22Rv1 (cell line): Measurements from ENCODE around the gene IQCM.

Source experiments
- H3K27ac ChIP-seq: fragments of 450-650 bp; 2 replicates; pipeline ENCODE4 v1.5.1; 2017
- ZFX ChIP-seq: fragments of 450-650 bp; IDR thresholded peaks from 2 replicates; pipeline ENCODE4 v1.6.1; 2017; ENCODE audit warnings: antibody characterized with exemption, borderline replicate concordance
- TF ChIP-seq, protein P1 (sequence below): fragments of 450-650 bp; IDR thresholded peaks from 2 replicates; pipeline ENCODE4 v1.5.1; 2017; ENCODE audit warnings: mild to moderate bottlenecking

IQCM gene

GRCh38 chr4:149747646-149748045 lies 68.0 kb downstream of the IQCM start:
- TF ChIP-seq, protein P1, sequence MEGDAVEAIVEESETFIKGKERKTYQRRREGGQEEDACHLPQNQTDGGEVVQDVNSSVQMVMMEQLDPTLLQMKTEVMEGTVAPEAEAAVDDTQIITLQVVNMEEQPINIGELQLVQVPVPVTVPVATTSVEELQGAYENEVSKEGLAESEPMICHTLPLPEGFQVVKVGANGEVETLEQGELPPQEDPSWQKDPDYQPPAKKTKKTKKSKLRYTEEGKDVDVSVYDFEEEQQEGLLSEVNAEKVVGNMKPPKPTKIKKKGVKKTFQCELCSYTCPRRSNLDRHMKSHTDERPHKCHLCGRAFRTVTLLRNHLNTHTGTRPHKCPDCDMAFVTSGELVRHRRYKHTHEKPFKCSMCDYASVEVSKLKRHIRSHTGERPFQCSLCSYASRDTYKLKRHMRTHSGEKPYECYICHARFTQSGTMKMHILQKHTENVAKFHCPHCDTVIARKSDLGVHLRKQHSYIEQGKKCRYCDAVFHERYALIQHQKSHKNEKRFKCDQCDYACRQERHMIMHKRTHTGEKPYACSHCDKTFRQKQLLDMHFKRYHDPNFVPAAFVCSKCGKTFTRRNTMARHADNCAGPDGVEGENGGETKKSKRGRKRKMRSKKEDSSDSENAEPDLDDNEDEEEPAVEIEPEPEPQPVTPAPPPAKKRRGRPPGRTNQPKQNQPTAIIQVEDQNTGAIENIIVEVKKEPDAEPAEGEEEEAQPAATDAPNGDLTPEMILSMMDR, result no peak
- TF ChIP-seq ZFX, result no peak
- H3K27ac ChIP-seq, result no peak overlapping the region

DNA sequence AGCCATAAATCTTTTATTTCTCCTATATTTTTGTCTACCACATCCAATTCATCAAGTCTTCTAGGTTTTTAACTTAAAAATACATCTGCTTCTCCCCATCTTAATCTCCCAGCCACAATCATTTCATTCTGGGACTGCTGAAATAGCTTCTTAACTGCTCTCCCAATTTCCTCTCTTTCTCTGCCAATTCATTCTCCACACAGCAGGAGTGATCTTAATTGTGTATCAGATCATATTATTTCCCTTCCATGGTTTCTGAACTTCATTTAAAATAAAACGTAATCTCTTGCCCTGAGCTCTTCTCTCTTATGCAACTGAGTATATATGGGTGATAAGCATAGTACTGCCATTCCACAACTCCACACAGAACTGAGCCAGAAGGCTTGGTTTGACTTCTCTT lies 69.4 kb downstream of the IQCM start:
- no peak overlapping the region for H3K27ac ChIP-seq
- TF ChIP-seq, protein P1, result no peak
- no peak for TF ChIP-seq ZFX

GRCh38 chr4:149741186-149741831 lies 74.3 kb downstream of the IQCM start:
- H3K27ac ChIP-seq, result no peak overlapping the region
- TF ChIP-seq, protein P1, result no peak
- TF ChIP-seq ZFX, result no peak

DNA sequence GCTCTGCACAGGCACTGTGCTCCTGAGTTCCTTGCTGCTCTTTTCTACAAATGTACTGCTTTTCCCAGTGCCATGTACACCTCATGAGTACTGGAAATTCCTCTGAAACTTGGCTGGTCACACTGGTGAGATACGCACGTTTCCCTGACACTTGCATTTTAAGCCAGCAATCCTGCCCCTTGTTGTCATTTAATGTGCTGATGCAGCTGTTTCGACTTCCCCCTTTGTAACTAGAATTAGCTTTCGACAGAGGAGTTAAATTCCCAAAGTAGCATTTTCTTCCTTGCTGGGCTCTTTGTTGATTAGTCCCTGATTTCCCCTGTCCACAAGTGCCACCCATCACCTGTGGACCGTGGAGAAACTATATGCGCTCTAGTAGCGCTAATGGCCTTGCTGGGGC lies 77.5 kb downstream of the IQCM start:
- H3K27ac ChIP-seq, result no peak overlapping the region
- no peak for TF ChIP-seq ZFX
- TF ChIP-seq, protein P1, result no peak

DNA sequence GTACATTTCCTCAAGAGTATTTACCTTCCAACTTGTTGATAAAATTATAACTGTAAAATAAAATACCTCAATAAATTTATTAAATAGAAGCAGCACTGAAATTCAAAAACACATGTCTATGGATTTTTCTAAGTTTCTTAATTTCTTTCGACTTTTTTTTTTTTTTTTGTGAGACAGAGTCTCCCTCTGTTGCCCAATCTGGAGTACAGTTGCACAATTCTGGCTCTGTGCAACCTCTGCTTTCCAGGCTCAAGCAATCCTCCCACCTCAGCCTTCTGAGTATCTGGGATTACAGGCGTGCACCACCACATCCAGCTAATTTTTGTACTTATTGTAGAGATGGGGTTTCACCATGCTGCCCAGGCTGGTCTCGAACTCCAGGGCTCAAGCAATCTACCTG lies 79.8 kb downstream of the IQCM start:
- no peak overlapping the region for H3K27ac ChIP-seq
- TF ChIP-seq, protein P1, result no peak
- TF ChIP-seq ZFX, result no peak

GRCh38 chr4:149728444-149728843 lies 87.2 kb downstream of the IQCM start:
- H3K27ac ChIP-seq, result no peak overlapping the region
- TF ChIP-seq, protein P1, result no peak
- no peak for TF ChIP-seq ZFX

- no peak overlapping the region for H3K27ac ChIP-seq
- no peak for TF ChIP-seq ZFX
Observed at GRCh38 chr4:149727663-149728062, 88.0 kb downstream of the IQCM start.

DNA sequence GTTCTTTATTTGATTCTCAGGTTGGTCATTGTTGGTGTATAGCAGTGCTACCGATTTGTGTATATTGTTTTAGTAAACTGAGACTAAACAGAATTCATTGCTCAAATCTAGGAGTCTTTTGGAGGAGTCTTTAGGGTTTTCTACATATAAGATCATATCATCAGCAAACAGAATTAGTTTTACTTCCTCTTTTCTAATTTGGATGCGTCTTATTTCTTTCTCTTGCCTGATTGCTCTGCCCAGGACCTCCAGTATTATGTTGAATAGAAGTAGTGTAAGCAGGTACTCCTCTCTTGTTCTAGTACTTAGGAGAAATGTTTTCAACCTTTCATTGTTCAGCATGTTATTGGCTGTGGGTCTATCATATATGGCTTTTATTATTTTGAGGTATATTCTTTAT lies 92.6 kb downstream of the IQCM start:
- no peak overlapping the region for H3K27ac ChIP-seq
- TF ChIP-seq, protein P1, result no peak
- TF ChIP-seq ZFX, result no peak
